ENCODE results near the gene AMBRA1. TPM values are rescaled to one million over a fixed set of nuclear protein-coding genes. Genes with fewer than 3 reads are reported as not detected.

The AMBRA1 gene
- total and polyA plus RNA-seq, 2 of the 8 experiments (the other 6 are each of a cell fraction or from before 2014, with no cell fraction given) = 14.2 to 37.4 TPM

DNA sequence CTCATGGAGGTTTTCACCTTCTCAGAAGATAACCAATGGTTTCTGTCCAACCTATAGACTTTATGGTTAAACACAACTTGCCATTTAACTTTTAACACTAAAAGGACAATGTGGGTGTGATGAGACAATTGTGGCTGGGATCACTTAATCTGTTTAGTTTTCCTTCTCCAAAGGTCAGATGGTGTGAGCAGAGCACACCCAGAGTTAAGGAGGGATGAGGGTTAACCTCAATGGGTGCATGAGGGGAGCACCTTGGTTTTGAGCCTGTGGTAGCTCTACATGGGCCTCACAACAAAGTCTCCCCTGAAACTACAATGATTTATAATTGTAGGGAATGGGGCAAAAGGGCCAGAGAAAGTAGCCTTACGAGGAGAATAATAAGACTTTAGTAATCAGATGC, 173.3 kb downstream of the AMBRA1 start:
- Histone ChIP-seq H2BK20ac (ENCODE audit: low read length) (no peak overlapping the region), H3K4me2 (ENCODE audit: insufficient read depth in 1 of 2, low read depth in 2 of 2, low read length in 2 of 2) (no peak overlapping the region), H2BK5ac (ENCODE audit: low read depth, low read length) (no peak overlapping the region), H4K91ac (replicated peaks; ENCODE audit: insufficient read length, low read length) (no peak overlapping the region), H4K5ac (ENCODE audit: insufficient read length, low read depth, low read length) (no peak overlapping the region), H3K79me2 (ENCODE audit: control insufficient read depth in 1 of 2, insufficient read depth in 2 of 2, low read length in 2 of 2) (no peaks in the 10 kb centered on the region), H3K36me3 (ENCODE audit: control insufficient read depth in 2 of 4, insufficient read depth in 4 of 4, low read length in 3 of 4) (peaks cover 0 to 6% (median 1%) of the 10 kb centered on the region in 4 experiments; a peak in 3 of 8 replicates), H3K27me3 (replicated peaks in 1 of 4; ENCODE audit: control insufficient read depth in 3 of 4, extremely low read depth in 1 of 4, insufficient read depth in 3 of 4, low read length in 3 of 4) (no peaks in the 10 kb centered on the region), H2BK120ac (replicated peaks; ENCODE audit: low read depth, low read length) (no peak overlapping the region), H2BK15ac (ENCODE audit: low read length) (no peak overlapping the region), H3K4ac (replicated peaks; ENCODE audit: insufficient read length, low read depth, low read length) (no peak overlapping the region), H4K8ac (ENCODE audit: extremely low read depth, insufficient read depth, low read length) (no peak overlapping the region), H4K20me1 (replicated peaks in 1 of 2; ENCODE audit: control insufficient read depth in 1 of 2, insufficient read depth in 2 of 2, low read length in 2 of 2) (peaks cover 0 to 5% of the 10 kb centered on the region in 2 experiments), H3K23ac (ENCODE audit: insufficient read length) (no peak overlapping the region), H3K4me1 (replicated peaks in 1 of 4; ENCODE audit: control insufficient read depth in 3 of 4, insufficient read depth in 4 of 4, low read length in 3 of 4) (0 out of 7 replicates have a peak, but pooled peaks cover 0 to 2% (median 0%) of the 10 kb centered on the region in 4 experiments), H2BK12ac (ENCODE audit: low read depth, low read length) (no peak overlapping the region), H2AFZ (ENCODE audit: low read length) (no peak overlapping the region), H3K23me2 (ENCODE audit: low read depth, low read length) (no peaks in the 10 kb centered on the region), H3K9ac (replicated peaks in 1 of 4; ENCODE audit: extremely low read depth in 1 of 4, low read depth in 3 of 4, low read length in 3 of 4) (no peak overlapping the region), H3K18ac (ENCODE audit: extremely low read depth, low read length) (no peak overlapping the region), H3K79me1 (ENCODE audit: low read depth, low read length) (no peaks in the 10 kb centered on the region), H3K9me3 (ENCODE audit: insufficient read depth in 2 of 2, low read depth in 1 of 2, low read length in 1 of 2) (no peaks in the 10 kb centered on the region), H3K4me3 (ENCODE audit: extremely low read depth in 1 of 4, insufficient read depth in 2 of 4, low read depth in 3 of 4, low read length in 4 of 4) (no peak overlapping the region), H3K27ac (ENCODE audit: low read depth, low read length) (no peak overlapping the region), H2AK5ac (ENCODE audit: low read depth, low read length) (no peak overlapping the region), H3K14ac (ENCODE audit: insufficient read length) (no peak overlapping the region), H3K56ac (replicated peaks; ENCODE audit: insufficient read length, low read depth, low read length) (no peak overlapping the region)
- no peak for DNase-seq (ENCODE audit: low read depth in 1 of 2, low spot score in 2 of 2)
- FAIRE-seq = no peak
- WGBS, 2 experiments (ENCODE audit: extremely low coverage in 1 of 2, insufficient coverage in 1 of 2, insufficient read length in 1 of 2, insufficient replicate concordance in 2 of 2, low coverage in 1 of 2, low lambda C conversion rate in 2 of 2, missing lambda C conversion rate in 1 of 2) = 79% methylated on average over 1 of the region's 1 CpG; no CpG with 5 or more reads in 1 of the 2 experiments
- CTCF ChIA-PET (ENCODE audit: partially characterized antibody) = interaction anchor here (1.0 to 2.4 kb wide), 3 partner anchors 9 to 99 kb away, joined by 3 to 9 read pairs (median 3); no protein-coding TSS in a partner anchor
- POLR2A ChIA-PET (ENCODE audit: partially characterized antibody) = no interaction called here
- TF ChIP-seq RFX5 (IDR thresholded peaks at IDR 0.05; ENCODE audit: borderline replicate concordance, low read depth, low read length) (no peak), PHF8 (conservative IDR thresholded peaks at IDR 0.05; ENCODE audit: low read depth, low read length) (no peak), CBX8 (IDR thresholded peaks at IDR 0.05; ENCODE audit: borderline replicate concordance, low read depth, low read length) (no peak), KDM1A (IDR thresholded peaks at IDR 0.05; ENCODE audit: borderline replicate concordance, low read length) (no peak), SP1 (IDR thresholded peaks at IDR 0.05; ENCODE audit: low read depth, low read length) (no peak), SUZ12 (IDR thresholded peaks at IDR 0.05; ENCODE audit: low read length) (no peak), EZH2 (IDR thresholded peaks at IDR 0.05; ENCODE audit: low read depth, low read length, severe bottlenecking) (no peak), SP2 (IDR thresholded peaks at IDR 0.05; ENCODE audit: low read length) (no peak), RNF2 (IDR thresholded peaks at IDR 0.05; ENCODE audit: borderline replicate concordance, low read depth, low read length, missing control alignments, poor library complexity, severe bottlenecking) (no peak), TAF7 (optimal IDR thresholded peaks at IDR 0.05; ENCODE audit: borderline replicate concordance, low read depth, low read length) (no peak), CBX5 (IDR thresholded peaks at IDR 0.05; ENCODE audit: low read depth, low read length) (no peak), POLR2A (IDR thresholded peaks at IDR 0.05; ENCODE audit: control extremely low read depth in 1 of 2, low read depth in 2 of 2, low read length in 2 of 2) (no peak), TAF1 (IDR thresholded peaks at IDR 0.05; ENCODE audit: low read depth, low read length) (no peak)
- TF ChIP-seq, protein P1, sequence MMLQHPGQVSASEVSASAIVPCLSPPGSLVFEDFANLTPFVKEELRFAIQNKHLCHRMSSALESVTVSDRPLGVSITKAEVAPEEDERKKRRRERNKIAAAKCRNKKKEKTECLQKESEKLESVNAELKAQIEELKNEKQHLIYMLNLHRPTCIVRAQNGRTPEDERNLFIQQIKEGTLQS (IDR thresholded peaks at IDR 0.05; ENCODE audit: insufficient read depth, low read depth, low read length) = no peak

Measured in H1 (cell line).